Nephron (organoid): ENCODE data around the gene CKAP5.

ENCODE experiments used
- H3K27ac Mint-ChIP-seq, 3 experiments: 2 replicates each; pipeline ENCODE4 v1.8.0; 2020; ENCODE audit warnings: mixed read lengths in 3 of 3, mild to moderate bottlenecking in 2 of 3, moderate library complexity in 1 of 3
- H3K27me3 Mint-ChIP-seq: 2 replicates; pipeline ENCODE4 v1.8.0; 2021; ENCODE audit warnings: low read depth, mild to moderate bottlenecking, moderate library complexity, mixed read lengths
- H3K36me3 Mint-ChIP-seq: 2 replicates; pipeline ENCODE4 v1.8.0; 2020; ENCODE audit warnings: low read depth, mixed read lengths
- H3K4me1 Mint-ChIP-seq: 2 replicates; pipeline ENCODE4 v1.8.0; 2020; ENCODE audit warnings: mixed read lengths
- H3K4me3 Mint-ChIP-seq, 3 experiments: 2 replicates each; pipeline ENCODE4 v1.8.0; 2020; ENCODE audit warnings: mild to moderate bottlenecking in 3 of 3, mixed read lengths in 3 of 3, moderate library complexity in 2 of 3
- H3K9me3 Mint-ChIP-seq: 2 replicates; pipeline ENCODE4 v1.8.0; 2020; ENCODE audit warnings: mixed read lengths
- CTCF ChIP-seq, 3 experiments: fragments of 200-600 bp; sonication (generic); IDR thresholded peaks; one replicate each; pipeline ENCODE4 v1.5.0; 2021; ENCODE audit warnings: antibody characterized with exemption in 3 of 3; ENCODE audit not compliant: unreplicated experiment in 3 of 3

The CKAP5 gene

GRCh38 chr11:46736615-46737014 lies 109.5 kb downstream of the CKAP5 start:
- peaks cover 25% of the 10 kb centered on the region for H3K36me3 Mint-ChIP-seq
- TF ChIP-seq CTCF (IDR thresholded peaks at IDR 0.05; ENCODE audit: unreplicated experiment in 3 of 3): no peak
- H3K27me3 Mint-ChIP-seq: no peaks in the 10 kb centered on the region
- no peaks in the 10 kb centered on the region for H3K4me1 Mint-ChIP-seq
- no peak overlapping the region for H3K27ac Mint-ChIP-seq
- no peaks in the 10 kb centered on the region for H3K9me3 Mint-ChIP-seq
- no peak overlapping the region for H3K4me3 Mint-ChIP-seq

GRCh38 chr11:46736146-46736545 lies 109.9 kb downstream of the CKAP5 start:
- no peaks in the 10 kb centered on the region for H3K4me1 Mint-ChIP-seq
- TF ChIP-seq CTCF (IDR thresholded peaks at IDR 0.05; ENCODE audit: unreplicated experiment in 3 of 3): no peak
- H3K27me3 Mint-ChIP-seq: no peaks in the 10 kb centered on the region
- no peak overlapping the region for H3K4me3 Mint-ChIP-seq
- no peak overlapping the region for H3K27ac Mint-ChIP-seq
- H3K36me3 Mint-ChIP-seq: peaks cover 20% of the 10 kb centered on the region
- H3K9me3 Mint-ChIP-seq: no peaks in the 10 kb centered on the region

DNA sequence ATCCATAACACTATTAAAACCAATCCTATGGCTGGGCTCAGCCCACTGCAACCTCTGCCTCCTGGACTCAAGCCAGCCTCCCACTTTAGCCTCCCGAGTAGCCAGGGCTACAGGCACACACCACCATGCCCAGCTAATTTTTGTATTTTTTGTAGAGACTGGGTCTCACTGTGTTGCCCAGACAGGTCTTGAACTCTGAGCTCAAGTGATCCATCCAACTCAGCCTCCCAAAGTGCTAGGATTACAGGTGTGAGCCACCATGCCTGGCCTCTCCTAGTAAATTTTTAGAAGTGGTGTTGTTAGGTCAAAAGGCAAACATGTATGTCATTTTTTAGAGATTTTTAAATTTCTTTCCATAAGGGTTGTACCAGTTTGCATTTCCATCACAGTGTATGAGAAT lies 112.8 kb downstream of the CKAP5 start:
- Mint-ChIP-seq H3K9me3 (no peaks in the 10 kb centered on the region), H3K27me3 (no peaks in the 10 kb centered on the region), H3K4me3 (no peak overlapping the region), H3K4me1 (no peaks in the 10 kb centered on the region), H3K27ac (no peak overlapping the region), H3K36me3 (no peaks in the 10 kb centered on the region)
- TF ChIP-seq CTCF (IDR thresholded peaks at IDR 0.05; ENCODE audit: unreplicated experiment in 3 of 3): no peak

- no peaks in the 10 kb centered on the region for H3K27me3 Mint-ChIP-seq
- H3K27ac Mint-ChIP-seq: no peak overlapping the region
- no peak for TF ChIP-seq CTCF (IDR thresholded peaks at IDR 0.05; ENCODE audit: unreplicated experiment in 3 of 3)
- H3K36me3 Mint-ChIP-seq: no peaks in the 10 kb centered on the region
- H3K4me1 Mint-ChIP-seq: no peaks in the 10 kb centered on the region
- H3K9me3 Mint-ChIP-seq: no peaks in the 10 kb centered on the region
- no peak overlapping the region for H3K4me3 Mint-ChIP-seq
Observed at GRCh38 chr11:46731545-46731944, 114.5 kb downstream of the CKAP5 start.

DNA sequence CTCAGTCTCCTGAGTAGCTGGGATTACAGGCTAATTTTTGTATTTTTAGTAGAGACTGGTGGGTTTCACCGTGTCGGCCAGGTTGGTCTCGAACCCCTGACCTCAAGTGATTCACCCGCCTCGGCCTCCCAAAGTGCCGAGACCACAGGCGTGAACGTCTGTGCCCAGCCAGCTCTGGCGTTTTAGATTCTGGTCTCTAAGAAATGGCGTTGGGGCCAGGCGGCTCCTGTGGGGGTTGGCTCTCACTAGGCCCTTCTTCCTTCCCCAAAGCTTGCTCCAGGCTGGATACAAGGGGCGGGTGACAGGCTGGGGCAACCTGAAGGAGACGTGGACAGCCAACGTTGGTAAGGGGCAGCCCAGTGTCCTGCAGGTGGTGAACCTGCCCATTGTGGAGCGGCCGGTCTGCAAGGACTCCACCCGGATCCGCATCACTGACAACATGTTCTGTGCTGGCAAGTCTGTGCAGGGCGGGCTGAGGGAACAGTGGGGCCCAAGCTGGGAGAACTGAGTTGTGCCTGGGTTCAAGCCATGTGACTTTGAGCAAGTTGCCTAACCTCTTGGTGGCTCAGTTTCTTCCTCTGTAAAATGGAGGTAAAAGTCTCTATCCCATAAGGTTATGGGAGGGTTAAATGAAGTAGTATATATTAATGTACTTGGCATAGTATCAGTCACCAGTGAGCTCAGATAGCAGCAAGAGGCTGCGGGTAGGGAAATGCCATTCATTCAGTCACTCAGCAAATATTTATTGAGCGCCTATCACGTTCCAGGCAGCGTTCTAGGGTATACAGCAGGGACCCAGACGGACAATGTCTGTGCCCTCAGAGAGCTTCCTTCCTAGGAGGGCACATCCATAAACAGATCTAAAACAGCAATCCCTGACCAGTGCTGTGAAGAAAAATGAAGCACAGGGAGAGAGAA lies 116.7 kb downstream of the CKAP5 start:
- Mint-ChIP-seq H3K36me3 (no peaks in the 10 kb centered on the region), H3K27me3 (no peaks in the 10 kb centered on the region), H3K9me3 (no peaks in the 10 kb centered on the region), H3K4me3 (no peak overlapping the region), H3K27ac (no peak overlapping the region), H3K4me1 (no peaks in the 10 kb centered on the region)
- no peak for TF ChIP-seq CTCF (IDR thresholded peaks at IDR 0.05; ENCODE audit: unreplicated experiment in 3 of 3)

DNA sequence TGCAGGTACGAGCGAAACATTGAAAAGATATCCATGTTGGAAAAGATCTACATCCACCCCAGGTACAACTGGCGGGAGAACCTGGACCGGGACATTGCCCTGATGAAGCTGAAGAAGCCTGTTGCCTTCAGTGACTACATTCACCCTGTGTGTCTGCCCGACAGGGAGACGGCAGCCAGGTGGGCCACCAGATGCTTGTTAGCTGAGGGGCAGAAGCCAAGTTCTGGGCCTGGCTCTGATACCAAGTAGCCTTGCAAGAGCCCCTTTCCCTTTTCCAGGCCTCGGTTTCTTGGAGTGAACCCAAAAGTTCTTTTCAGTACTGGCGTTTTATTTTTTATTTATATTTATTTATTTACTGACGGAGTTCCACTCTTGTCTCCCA lies 117.4 kb downstream of the CKAP5 start:
- H3K4me3 Mint-ChIP-seq: no peak overlapping the region
- TF ChIP-seq CTCF (IDR thresholded peaks at IDR 0.05; ENCODE audit: unreplicated experiment in 3 of 3): no peak
- no peak overlapping the region for H3K27ac Mint-ChIP-seq
- no peaks in the 10 kb centered on the region for H3K27me3 Mint-ChIP-seq
- no peaks in the 10 kb centered on the region for H3K9me3 Mint-ChIP-seq
- H3K36me3 Mint-ChIP-seq: no peaks in the 10 kb centered on the region
- no peaks in the 10 kb centered on the region for H3K4me1 Mint-ChIP-seq
